ENCODE measurements around the gene FAM13A.

- TF ChIP-seq, protein P1, sequence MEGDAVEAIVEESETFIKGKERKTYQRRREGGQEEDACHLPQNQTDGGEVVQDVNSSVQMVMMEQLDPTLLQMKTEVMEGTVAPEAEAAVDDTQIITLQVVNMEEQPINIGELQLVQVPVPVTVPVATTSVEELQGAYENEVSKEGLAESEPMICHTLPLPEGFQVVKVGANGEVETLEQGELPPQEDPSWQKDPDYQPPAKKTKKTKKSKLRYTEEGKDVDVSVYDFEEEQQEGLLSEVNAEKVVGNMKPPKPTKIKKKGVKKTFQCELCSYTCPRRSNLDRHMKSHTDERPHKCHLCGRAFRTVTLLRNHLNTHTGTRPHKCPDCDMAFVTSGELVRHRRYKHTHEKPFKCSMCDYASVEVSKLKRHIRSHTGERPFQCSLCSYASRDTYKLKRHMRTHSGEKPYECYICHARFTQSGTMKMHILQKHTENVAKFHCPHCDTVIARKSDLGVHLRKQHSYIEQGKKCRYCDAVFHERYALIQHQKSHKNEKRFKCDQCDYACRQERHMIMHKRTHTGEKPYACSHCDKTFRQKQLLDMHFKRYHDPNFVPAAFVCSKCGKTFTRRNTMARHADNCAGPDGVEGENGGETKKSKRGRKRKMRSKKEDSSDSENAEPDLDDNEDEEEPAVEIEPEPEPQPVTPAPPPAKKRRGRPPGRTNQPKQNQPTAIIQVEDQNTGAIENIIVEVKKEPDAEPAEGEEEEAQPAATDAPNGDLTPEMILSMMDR (IDR thresholded peaks at IDR 0.05): no peak
- TF ChIP-seq POLR2A (IDR thresholded peaks at IDR 0.05): no peak
Observed at GRCh38 chr4:88705805-88706492, 351.0 kb downstream of the FAM13A start.

All from uterus (tissue), 2 donors.